ENCODE results near the gene KREMEN1.

The KREMEN1 gene

DNA sequence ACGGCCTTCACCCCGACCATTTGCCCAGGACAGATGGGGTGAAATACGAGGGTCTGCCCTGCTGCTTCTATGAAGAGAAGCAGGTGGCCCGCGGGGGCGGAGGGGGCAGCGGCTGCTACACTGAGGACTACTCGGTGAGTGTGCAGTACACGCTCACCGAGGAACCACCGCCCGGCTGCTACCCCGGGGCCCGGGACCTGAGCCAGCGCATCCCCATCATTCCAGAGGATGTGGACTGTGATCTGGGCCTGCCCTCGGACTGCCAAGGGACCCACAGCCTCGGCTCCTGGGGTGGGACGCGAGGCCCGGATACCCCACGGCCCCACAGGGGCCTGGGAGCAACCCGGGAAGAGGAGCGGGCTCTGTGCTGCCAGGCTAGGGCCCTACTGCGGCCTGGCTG lies 22.4 kb upstream of the KREMEN1 start:
- DNase-seq (ENCODE audit: low read depth) = no peak
- no peak overlapping the region for H3K4me3 ChIP-seq (ENCODE audit: low read depth, low read length)
- TF ChIP-seq CTCF (IDR thresholded peaks at IDR 0.05; ENCODE audit: insufficient read depth, low read depth, low read length, missing control alignments) = no peak

GRCh38 chr22:29053048-29053702 lies 19.7 kb upstream of the KREMEN1 start:
- no peak for TF ChIP-seq CTCF (IDR thresholded peaks at IDR 0.05; ENCODE audit: insufficient read depth, low read depth, low read length, missing control alignments)
- no peak overlapping the region for H3K4me3 ChIP-seq (ENCODE audit: low read depth, low read length)
- DNase-seq (ENCODE audit: low read depth) = no peak

GRCh38 chr22:29054251-29054767 lies 18.5 kb upstream of the KREMEN1 start:
- no peak overlapping the region for H3K4me3 ChIP-seq (ENCODE audit: low read depth, low read length)
- no peak for TF ChIP-seq CTCF (IDR thresholded peaks at IDR 0.05; ENCODE audit: insufficient read depth, low read depth, low read length, missing control alignments)
- no peak for DNase-seq (ENCODE audit: low read depth)

DNA sequence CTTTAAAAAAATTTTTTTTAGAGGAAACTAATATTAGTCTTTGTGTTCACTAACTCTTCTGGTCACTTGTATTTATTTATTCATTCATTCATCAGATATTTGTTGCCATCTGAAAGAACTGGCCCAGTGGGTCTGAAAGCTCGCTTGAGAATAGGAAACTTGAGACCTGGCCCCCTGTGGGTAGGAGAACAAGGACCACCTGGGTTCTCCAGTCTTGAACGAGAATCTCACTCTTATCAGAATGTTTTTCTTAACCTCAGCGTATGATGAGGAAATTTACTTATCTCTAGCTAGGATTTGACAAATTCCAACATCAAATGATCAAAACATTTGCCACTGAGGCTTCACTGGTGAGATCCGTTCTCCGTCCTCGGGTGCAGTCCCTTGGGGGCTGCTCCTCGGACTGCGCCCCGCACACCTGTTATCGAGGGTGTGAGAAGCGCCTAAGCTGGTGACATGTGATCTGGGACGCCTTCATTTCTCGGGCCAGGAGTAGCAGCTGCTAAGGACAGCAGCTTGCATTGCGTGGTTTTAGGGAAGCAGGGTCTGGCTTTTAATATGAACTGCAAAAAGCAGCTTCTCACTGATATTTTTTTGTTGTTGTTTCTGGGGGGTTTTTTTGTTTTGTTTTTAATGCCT lies 17.5 kb upstream of the KREMEN1 start:
- DNase-seq (ENCODE audit: low read depth) = no peak
- no peak overlapping the region for H3K4me3 ChIP-seq (ENCODE audit: low read depth, low read length)
- TF ChIP-seq CTCF (IDR thresholded peaks at IDR 0.05; ENCODE audit: insufficient read depth, low read depth, low read length, missing control alignments) = no peak

GRCh38 chr22:29056472-29056871 lies 16.4 kb upstream of the KREMEN1 start:
- no peak overlapping the region for H3K4me3 ChIP-seq (ENCODE audit: low read depth, low read length)
- no peak for TF ChIP-seq CTCF (IDR thresholded peaks at IDR 0.05; ENCODE audit: insufficient read depth, low read depth, low read length, missing control alignments)
- DNase-seq (ENCODE audit: low read depth) = no peak

DNA sequence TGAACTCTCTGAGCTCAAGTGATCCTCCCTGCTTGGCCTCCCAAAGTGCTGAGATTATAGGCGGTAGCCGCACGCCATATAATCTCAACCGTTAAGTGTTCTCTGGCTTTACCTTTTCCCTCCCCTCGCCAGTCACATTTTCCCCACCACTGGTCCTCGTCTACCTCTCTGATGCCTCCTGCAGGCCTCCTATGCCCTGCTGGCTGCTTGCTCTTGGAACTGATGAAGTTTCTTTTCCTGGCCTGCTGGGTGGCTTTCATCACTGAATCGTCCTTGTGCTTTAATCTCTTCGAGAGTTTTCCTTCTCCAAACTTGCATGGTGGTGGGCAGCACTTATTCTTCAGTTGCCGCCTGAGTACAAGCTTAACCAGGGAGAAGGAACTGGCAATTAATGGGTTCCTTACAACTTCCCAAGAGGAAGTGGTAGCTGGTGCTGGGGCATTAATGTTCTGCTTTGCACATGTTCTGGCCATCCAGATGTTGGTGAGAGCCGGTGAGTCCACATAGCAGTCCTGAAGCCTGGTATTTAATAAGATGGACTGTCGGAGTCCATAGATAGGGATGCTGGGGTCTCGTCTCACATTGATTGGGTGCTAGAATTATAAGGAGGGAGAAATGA lies 12.5 kb upstream of the KREMEN1 start:
- no peak for TF ChIP-seq CTCF (IDR thresholded peaks at IDR 0.05; ENCODE audit: insufficient read depth, low read depth, low read length, missing control alignments)
- DNase-seq (ENCODE audit: low read depth) = no peak

More for the DNA sequence above, 12.5 kb upstream of the KREMEN1 start:
- H3K4me3 ChIP-seq (ENCODE audit: low read depth, low read length) = no peak overlapping the region
